ENCODE data around the gene PCDHGA1.

DNA sequence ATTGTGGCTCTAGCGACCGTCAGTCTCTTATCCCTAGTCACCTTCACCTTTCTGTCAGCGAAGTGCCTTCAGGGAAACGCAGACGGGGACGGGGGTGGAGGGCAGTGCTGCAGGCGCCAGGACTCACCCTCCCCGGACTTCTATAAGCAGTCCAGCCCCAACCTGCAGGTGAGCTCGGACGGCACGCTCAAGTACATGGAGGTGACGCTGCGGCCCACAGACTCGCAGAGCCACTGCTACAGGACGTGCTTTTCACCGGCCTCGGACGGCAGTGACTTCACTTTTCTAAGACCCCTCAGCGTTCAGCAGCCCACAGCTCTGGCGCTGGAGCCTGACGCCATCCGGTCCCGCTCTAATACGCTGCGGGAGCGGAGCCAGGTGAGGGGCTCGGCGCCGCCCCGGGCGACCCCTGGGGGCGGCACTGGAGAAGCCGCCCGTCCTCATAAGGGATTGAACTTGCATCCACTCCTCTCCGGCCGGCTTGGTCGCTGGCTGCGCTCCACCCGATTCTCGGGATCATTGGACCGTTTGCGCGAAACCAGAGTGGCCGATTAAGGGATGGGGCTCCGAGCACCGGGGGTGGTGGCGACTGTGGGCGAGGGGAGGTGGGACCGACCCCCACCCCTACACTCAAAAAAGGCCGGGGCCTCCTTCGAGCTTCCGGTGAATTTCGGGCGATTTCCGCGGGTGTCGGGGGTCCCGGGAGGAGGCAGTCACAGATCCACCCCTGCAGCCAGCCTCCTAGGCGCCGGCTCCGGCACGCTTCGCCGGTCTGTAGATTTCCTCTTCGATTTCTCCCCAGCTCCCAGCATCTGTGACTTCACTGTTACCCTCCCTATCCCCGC is 161.2 kb downstream of the PCDHGA1 start:
- TF ChIP-seq, protein P1, sequence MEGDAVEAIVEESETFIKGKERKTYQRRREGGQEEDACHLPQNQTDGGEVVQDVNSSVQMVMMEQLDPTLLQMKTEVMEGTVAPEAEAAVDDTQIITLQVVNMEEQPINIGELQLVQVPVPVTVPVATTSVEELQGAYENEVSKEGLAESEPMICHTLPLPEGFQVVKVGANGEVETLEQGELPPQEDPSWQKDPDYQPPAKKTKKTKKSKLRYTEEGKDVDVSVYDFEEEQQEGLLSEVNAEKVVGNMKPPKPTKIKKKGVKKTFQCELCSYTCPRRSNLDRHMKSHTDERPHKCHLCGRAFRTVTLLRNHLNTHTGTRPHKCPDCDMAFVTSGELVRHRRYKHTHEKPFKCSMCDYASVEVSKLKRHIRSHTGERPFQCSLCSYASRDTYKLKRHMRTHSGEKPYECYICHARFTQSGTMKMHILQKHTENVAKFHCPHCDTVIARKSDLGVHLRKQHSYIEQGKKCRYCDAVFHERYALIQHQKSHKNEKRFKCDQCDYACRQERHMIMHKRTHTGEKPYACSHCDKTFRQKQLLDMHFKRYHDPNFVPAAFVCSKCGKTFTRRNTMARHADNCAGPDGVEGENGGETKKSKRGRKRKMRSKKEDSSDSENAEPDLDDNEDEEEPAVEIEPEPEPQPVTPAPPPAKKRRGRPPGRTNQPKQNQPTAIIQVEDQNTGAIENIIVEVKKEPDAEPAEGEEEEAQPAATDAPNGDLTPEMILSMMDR (IDR thresholded peaks at IDR 0.05; ENCODE audit: low read length), result no peak
- no peak for TF ChIP-seq EZH2 (optimal IDR thresholded peaks at IDR 0.05; ENCODE audit: low read depth, low read length)
